Stimulated activated CD4-positive, alpha-beta T cell treated with anti-CD3 and anti-CD28 coated beads, Interleukin-2, amount 100 ng/mL, for 4 hours (primary cell): ENCODE measurements around the gene PRKAR1B.
"Not testable (repeated sequence)": the region's sequence is repeated elsewhere in the genome, so short reads cannot be mapped to it uniquely, and the experiment has no call there.

Experiments
- DNase-seq: peaks from one replicate; pipeline ENCODE4 v3.0.0-alpha.2; 2020; ENCODE audit warnings: low read depth

Gene PRKAR1B

DNA sequence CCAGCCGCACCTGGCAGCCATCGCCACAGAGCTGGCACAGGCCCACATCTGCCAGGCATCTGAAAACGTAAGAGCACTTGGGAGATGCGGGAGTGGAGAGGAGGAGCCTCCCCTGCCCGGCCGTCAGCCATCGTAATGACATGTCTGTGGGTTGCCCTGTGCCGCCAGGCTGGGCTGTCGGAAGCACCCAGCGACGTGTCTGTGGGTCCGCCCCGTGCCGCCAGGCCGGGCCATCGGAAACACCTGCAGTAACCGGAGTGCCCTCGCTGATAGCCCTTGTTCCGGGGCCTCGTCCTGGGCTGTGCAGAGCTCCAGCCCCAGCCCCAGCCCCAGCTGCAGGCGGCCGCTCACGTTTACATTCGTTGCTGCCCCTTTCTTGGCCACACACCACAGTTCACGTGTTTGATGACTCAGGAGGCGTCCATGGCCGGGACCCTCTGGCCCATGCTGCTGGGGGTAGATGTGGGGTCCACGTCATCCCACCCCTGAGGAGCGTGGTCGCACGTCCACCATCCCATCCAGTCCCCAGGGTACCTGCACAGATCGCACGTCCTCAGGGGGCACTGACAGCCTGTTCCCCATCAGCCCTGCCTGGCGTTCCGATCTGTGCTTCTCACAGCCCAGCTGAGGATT, 30.0 kb upstream of the PRKAR1B start:
- no peak for DNase-seq

- no peak for DNase-seq
These were observed 29.3 kb upstream of the PRKAR1B start for GRCh38 chr7:756231-756927.

- DNase-seq = no peak
These were observed 28.3 kb upstream of the PRKAR1B start for GRCh38 chr7:755413-755805.

DNA sequence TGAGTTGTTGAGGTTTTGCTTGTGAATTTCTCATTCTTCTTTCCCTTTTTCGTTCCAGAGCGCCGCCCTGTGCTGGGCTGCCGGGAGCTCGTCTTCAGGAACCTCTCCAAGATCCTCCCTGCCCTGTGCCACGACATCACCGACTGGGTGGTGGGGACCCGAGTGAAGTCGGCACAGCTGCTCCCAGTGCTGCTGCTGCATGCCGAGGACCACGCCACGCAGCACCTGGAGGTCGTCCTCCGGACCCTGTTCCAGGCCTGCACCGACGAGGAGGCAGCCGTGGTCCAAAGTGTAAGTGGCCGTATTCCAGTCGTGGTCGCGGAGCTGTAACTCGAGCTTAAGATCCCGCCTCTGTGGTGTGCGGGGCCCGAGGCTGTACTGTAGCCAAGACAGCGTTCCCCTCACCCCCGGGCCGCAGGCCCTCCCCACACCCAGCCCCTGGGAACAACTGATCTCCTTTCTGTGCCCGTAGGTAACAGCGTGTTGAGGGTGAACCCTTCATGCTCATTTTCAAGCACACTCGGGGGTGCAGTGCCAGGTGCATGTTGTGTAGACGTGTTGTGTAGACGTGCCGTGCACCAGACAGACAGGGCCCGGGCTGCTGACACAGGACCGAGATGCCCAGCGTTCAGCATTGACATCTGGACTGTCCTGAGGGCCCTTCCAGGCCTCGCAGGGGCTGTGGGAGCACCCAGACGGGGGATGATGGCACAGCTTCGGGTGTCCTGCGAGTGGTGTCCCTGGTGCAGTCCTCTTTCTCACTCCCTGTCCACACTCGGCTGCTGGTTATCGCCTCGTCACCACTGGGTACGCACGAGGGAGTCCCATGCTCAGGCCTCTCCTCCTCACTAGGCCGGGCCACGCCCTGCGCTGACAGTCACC, 27.7 kb upstream of the PRKAR1B start:
- DNase-seq = no peak

DNA sequence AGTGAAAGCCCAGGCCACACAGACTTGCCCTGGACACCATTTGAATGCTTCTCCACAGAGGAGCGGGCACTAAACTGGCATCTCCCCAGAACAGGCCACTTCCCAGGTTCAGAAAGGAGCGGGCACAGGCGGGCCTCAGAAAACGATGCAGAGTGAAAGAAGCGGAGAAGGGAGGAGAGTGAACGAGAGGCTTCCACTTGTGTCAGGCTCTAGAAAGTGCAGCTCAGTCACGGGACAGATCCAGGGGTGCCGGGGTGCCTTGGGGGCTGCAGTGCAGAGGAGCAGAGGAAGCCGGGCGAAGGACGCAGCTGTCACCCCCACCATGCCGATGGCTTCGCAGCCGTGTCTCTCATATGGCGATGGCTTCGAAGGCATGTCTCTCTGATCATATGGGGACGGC, 26.1 kb upstream of the PRKAR1B start:
- DNase-seq = no peak

- DNase-seq = not testable (repeated sequence)
These were observed 25.2 kb upstream of the PRKAR1B start for GRCh38 chr7:752256-752655.

DNA sequence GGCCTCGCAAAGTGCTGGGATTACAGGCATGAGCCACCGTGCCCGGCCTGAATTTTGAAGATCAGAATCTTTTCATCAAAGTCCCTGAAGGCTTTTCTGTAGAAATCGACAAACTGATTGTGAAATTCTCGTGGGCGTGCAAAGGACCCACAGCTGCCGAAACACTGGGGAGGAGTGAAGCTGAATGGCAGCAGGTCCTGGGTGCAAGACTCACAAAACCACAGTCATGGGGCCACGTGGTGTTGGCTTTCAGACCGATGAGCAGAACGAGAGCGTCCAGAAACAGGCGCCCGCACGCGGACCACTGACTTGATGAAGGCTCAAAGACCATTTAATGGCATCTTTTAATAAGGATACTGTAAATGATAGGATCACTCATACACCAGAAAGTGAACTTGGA, 24.7 kb upstream of the PRKAR1B start:
- no peak for DNase-seq

DNA sequence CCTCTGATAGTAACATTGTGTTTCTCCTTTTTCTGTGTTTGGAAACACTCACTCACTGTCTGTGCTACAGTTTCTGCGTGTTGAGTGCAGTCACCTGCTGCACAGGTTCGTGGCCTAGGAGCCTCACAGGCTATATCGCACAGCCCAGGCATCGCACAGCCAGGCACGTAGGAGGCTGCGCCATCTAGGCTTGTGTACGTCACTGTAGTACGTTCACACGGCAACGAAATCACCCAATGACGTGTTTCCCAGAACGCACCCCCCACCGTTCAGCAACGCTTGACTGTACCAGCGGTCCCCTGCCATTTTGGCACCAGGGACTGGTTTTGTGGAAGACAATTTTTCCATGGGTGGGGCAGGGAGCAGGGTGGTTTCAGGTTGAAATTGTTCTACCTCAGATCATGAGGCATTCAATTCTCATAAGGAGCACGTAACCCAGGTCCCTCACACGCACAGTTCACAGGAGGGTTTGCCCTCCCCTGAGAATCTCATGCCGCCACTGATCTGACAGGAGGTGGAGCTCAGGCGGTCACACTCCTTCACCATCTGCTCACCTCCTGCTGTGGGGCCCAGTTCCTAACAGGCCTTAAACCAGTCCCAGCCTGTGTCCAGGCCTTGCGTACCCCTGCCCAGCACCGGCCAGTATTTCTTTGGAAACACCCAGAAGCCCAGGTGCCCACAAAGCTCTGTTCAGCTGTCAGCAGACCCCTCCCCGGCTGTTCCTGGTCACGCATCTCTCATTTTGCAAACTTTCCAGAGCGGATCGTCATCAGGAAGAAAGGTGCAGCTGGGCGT, 23.2 kb upstream of the PRKAR1B start:
- no peak for DNase-seq

- no peak for DNase-seq
These were observed 22.1 kb upstream of the PRKAR1B start for GRCh38 chr7:749140-749551.

DNA sequence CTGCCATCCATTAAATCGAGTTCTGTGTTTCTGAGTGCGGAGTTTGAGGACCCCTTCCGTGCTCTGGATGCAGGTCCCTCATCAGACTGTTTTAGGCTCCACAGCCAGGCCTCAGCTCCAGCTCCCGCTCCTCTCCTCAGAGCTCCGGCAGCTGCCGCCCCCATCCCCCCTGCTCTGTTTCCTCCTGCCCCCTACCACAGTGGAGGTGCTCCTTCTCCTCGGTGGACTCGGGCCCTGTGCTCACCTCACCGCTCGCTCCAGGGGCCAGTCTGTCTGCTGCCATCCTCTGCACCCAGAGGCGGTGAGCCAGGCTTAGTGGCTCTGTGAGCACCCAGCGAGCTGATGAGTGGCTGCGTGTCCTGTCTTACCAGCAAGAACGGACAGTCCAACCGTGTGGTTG, 21.4 kb upstream of the PRKAR1B start:
- DNase-seq = no peak

- no peak for DNase-seq
These were observed 20.1 kb upstream of the PRKAR1B start for GRCh38 chr7:747186-747585.

- no peak for DNase-seq
These were observed 19.3 kb upstream of the PRKAR1B start for GRCh38 chr7:746155-747061.

DNA sequence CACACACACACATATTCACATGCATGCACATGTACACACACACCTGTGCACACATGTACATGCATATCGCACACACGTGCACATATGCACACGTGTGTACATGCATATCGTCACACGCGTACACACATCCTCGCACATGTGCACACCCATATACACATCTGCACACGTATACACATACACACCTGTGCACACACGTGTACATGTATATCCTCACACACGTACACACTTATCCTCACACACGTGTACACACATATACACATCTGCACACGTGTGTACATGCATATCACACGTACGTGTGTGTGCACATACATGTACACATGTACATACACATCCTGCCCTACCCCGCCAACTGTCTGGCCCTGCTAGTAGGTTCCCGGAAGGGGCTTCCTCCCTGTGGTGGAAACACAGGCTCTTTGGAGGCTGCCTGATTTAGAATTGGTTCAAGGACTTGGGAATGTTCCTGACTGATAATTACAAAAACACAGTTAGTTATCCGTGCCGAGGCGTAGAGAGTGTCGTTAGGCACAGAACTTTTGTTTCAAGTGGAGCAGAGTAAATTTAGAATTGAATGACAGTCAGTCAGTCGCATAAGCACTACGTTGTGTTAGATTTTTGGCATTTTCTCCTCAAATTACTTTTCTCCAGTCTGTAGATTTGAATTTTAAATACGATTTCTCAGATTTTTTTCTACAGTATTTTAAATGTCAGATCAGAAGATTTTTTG, 18.5 kb upstream of the PRKAR1B start:
- DNase-seq = no peak

GRCh38 chr7:744854-745430, 17.9 kb upstream of the PRKAR1B start:
- DNase-seq = no peak

GRCh38 chr7:744128-744520, 17.0 kb upstream of the PRKAR1B start:
- DNase-seq = not testable (repeated sequence)

DNA sequence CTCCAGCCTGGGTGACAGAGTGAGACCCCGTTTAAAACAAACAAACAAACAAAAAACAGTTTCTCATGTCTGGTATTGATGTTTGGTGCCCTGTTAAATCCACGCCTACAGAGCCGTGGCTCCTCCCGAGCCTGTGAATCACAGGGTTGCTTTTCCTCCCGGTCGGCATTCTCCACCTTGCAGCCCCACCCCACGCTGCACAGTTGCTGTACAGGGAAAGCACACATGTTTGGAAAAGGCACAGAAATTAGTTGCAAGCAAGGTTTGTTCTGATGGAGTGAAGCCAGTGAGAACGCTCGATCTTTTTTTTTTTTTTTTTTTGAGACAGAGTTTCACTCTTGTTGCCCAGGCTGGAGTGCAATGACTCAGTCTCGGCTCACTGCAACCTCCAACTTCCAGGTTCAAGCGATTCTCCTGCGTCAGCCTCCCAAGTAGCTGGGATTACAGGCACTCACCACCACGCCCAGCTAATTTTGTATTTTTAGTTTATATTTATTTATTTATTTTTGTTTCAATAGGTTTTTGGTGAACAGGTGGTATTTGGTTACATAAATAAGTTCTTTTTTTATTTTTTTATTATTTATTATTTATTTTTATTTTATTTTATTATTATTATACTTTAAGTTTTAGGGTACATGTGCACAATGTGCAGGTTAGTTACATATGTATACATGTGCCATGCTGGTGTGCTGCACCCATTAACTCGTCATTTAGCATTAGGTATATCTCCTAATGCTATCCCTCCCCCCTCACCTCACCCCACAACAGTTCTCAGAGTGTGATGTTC, 16.5 kb upstream of the PRKAR1B start:
- not testable (repeated sequence) for DNase-seq

- no peak for DNase-seq
These were observed 15.7 kb upstream of the PRKAR1B start for GRCh38 chr7:742791-743190.

GRCh38 chr7:741850-742249, 14.8 kb upstream of the PRKAR1B start:
- DNase-seq = no peak

DNA sequence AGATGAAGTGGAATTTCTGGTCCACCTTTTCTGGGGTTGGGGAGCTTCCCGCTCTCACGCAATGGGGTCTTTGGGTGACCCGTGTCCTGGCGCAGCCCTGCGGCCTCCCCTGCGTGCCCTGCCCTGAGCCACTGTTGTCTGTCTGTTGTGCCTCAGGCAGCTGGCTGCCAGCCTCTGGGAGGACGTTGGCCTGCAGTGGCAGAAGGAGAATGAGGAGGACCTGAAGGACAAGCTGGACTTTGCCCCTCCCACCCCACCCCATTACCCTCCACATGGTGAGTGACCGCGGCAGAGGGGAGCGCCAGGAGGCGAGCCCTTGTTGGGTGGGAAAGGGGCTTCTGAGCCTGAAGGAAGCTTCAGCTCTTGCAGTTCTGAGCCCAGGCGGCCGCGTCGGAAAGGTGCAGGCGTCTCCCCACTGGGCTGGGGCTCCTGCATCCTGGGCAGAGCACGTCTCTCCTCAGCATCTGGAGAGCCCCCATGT, 14.2 kb upstream of the PRKAR1B start:
- no peak for DNase-seq
